Fibroblast of villous mesenchyme (primary cell): ENCODE data around the gene ITPRIPL1. TPM values are rescaled to one million over a fixed set of nuclear protein-coding genes. Genes with fewer than 3 reads are reported as not detected.
"Not testable (repeated sequence)": the region's sequence is repeated elsewhere in the genome, so short reads cannot be mapped to it uniquely, and the experiment has no call there.

Source experiments
- DNase-seq: peaks from one replicate; pipeline ENCODE4 v3.0.0-alpha.2; 2010; ENCODE audit warnings: low read depth
- H3K4me3 ChIP-seq: 2 replicates; pipeline ENCODE4 v1.5.1; 2011; ENCODE audit warnings: low read depth, mild to moderate bottlenecking, low read length
- CTCF ChIP-seq: IDR thresholded peaks from 2 replicates; pipeline ENCODE4 v1.5.1; 2012; ENCODE audit warnings: low read depth, mild to moderate bottlenecking, low read length; ENCODE audit not compliant: insufficient read depth
- total RNA-seq: library from RNA; depleted of rRNA; stranded (reverse); fragments of >200 nt; gene quantifications from 2 replicates; pipeline ENCODE4 v1.2.3, GENCODE V29; 2012

ITPRIPL1 gene
- 3.2 and 5.2 TPM in 2 replicates for total RNA-seq

GRCh38 chr2:96325041-96325883, at the start of gene ITPRIPL1:
ITPRIPL1 (plus strand) TSS chr2:96325317; CDS start chr2:96325840, 523 bp downstream.
- TF ChIP-seq CTCF = no peak
- no peak for DNase-seq
- H3K4me3 ChIP-seq = peak within 1 kb of the TSS; percentile 64

GRCh38 chr2:96276787-96277499, 48.2 kb upstream of the ITPRIPL1 start:
- TF ChIP-seq CTCF = no peak
- no peak for DNase-seq
- H3K4me3 ChIP-seq = no peak overlapping the region

- H3K4me3 ChIP-seq = no peak overlapping the region
- TF ChIP-seq CTCF = no peak
- DNase-seq = no peak
Observed at GRCh38 chr2:96287273-96287856, 37.8 kb upstream of the ITPRIPL1 start.

GRCh38 chr2:96291751-96292150, 33.4 kb upstream of the ITPRIPL1 start:
- TF ChIP-seq CTCF = no peak
- peak; percentile 11 for DNase-seq
- no peak overlapping the region for H3K4me3 ChIP-seq

GRCh38 chr2:96294271-96294670, 30.8 kb upstream of the ITPRIPL1 start:
- H3K4me3 ChIP-seq, DNase-seq: not testable (repeated sequence)

GRCh38 chr2:96296925-96297324, 28.2 kb upstream of the ITPRIPL1 start:
- no peak for TF ChIP-seq CTCF
- DNase-seq = no peak
- no peak overlapping the region for H3K4me3 ChIP-seq

GRCh38 chr2:96301865-96302264, 23.3 kb upstream of the ITPRIPL1 start:
- no peak for DNase-seq
- no peak overlapping the region for H3K4me3 ChIP-seq
- no peak for TF ChIP-seq CTCF
